Activated CD4-positive, alpha-beta T cell treated with anti-CD3 and anti-CD28 coated beads, Interleukin-2, amount 10 ng/mL, durations not matched to agents 24 days and 14 days (primary cell): ENCODE results near the gene SSTR1. TPM values are rescaled to one million over a fixed set of nuclear protein-coding genes. Genes with fewer than 3 reads are reported as not detected.

Experiments
- DNase-seq: peaks from one replicate; pipeline ENCODE4 v3.0.0; 2022
- H3K27ac Mint-ChIP-seq: one replicate; pipeline ENCODE4 v1.8.0; 2022; ENCODE audit warnings: mild to moderate bottlenecking, mixed read lengths
- H3K27me3 Mint-ChIP-seq: one replicate; pipeline ENCODE4 v1.8.0; 2022; ENCODE audit warnings: mixed read lengths
- H3K36me3 Mint-ChIP-seq: one replicate; pipeline ENCODE4 v1.8.0; 2022; ENCODE audit warnings: low read depth, mild to moderate bottlenecking, mixed read lengths
- H3K4me1 Mint-ChIP-seq: one replicate; pipeline ENCODE4 v1.8.0; 2021; ENCODE audit warnings: mixed read lengths
- H3K4me3 Mint-ChIP-seq: one replicate; pipeline ENCODE4 v1.8.0; 2022; ENCODE audit warnings: mild to moderate bottlenecking, moderate library complexity, mixed read lengths
- H3K9me3 Mint-ChIP-seq: one replicate; pipeline ENCODE4 v1.8.0; 2021; ENCODE audit warnings: mixed read lengths
- intact Hi-C: fragments of 100-400 bp; cut with micrococcal nuclease; formaldehyde crosslinking; loops from one replicate; pipeline ENCODE4 v1.15.1; 2023
- total RNA-seq: library from RNA; stranded (reverse); gene quantifications from 2 replicates; pipeline ENCODE4 v1.2.3, GENCODE V29; 2022

Gene SSTR1
- total RNA-seq, 1 donor from 2014 or later = not detected

GRCh38 chr14:38207377-38207735, 348 bp upstream of the SSTR1 start:
- intact Hi-C loops = no loop called here
- peaks cover 2% of the 10 kb centered on the region for H3K36me3 Mint-ChIP-seq

GRCh38 chr14:38208618-38209562, 1.2 kb downstream of the SSTR1 start:
- H3K27me3 Mint-ChIP-seq = peaks cover 65% of the 10 kb centered on the region
- intact Hi-C loops = no loop called here
- H3K9me3 Mint-ChIP-seq = peaks cover 3% of the 10 kb centered on the region
- no peak for DNase-seq
- peaks cover 3% of the 10 kb centered on the region for H3K4me1 Mint-ChIP-seq
- H3K4me3 Mint-ChIP-seq = no peak overlapping the region
- H3K27ac Mint-ChIP-seq = no peak overlapping the region
- peaks cover 2% of the 10 kb centered on the region for H3K36me3 Mint-ChIP-seq

More at GRCh38 chr14:38207377-38207735, 348 bp upstream of the SSTR1 start:
- DNase-seq = no peak
- H3K4me1 Mint-ChIP-seq = peaks cover 3% of the 10 kb centered on the region
- H3K9me3 Mint-ChIP-seq = peaks cover 3% of the 10 kb centered on the region
- no peak overlapping the region for H3K4me3 Mint-ChIP-seq
- no peak overlapping the region for H3K27ac Mint-ChIP-seq
- H3K27me3 Mint-ChIP-seq = peaks cover 57% of the 10 kb centered on the region

GRCh38 chr14:38209572-38210557, 2.2 kb downstream of the SSTR1 start:
- no peak overlapping the region for H3K27ac Mint-ChIP-seq
- intact Hi-C loops = loop anchor here (5.0 to 10.0 kb wide), 2 partner anchors 1553 to 1625 kb away; partner anchors contain the start of gene NKX2-8
- peaks cover 69% of the 10 kb centered on the region for H3K27me3 Mint-ChIP-seq
- H3K9me3 Mint-ChIP-seq = peaks cover 3% of the 10 kb centered on the region
- DNase-seq = no peak
- no peak overlapping the region for H3K4me3 Mint-ChIP-seq
- peaks cover 2% of the 10 kb centered on the region for H3K36me3 Mint-ChIP-seq
- peaks cover 3% of the 10 kb centered on the region for H3K4me1 Mint-ChIP-seq

- H3K27ac Mint-ChIP-seq = no peak overlapping the region
- H3K4me1 Mint-ChIP-seq = peaks cover 3% of the 10 kb centered on the region
- peaks cover 2% of the 10 kb centered on the region for H3K36me3 Mint-ChIP-seq
- no peak overlapping the region for H3K4me3 Mint-ChIP-seq
- no peak for DNase-seq
- intact Hi-C loops = loop anchor here (5.0 to 10.0 kb wide), 2 partner anchors 1553 to 1626 kb away; partner anchors contain the start of gene NKX2-8
- H3K27me3 Mint-ChIP-seq = peaks cover 67% of the 10 kb centered on the region
- H3K9me3 Mint-ChIP-seq = peaks cover 3% of the 10 kb centered on the region
Measured at GRCh38 chr14:38210587-38211216, 3.0 kb downstream of the SSTR1 start.

GRCh38 chr14:38211255-38211735, 3.6 kb downstream of the SSTR1 start:
- no peak for DNase-seq
- H3K27me3 Mint-ChIP-seq = peaks cover 66% of the 10 kb centered on the region

GRCh38 chr14:38212111-38212510, 4.4 kb downstream of the SSTR1 start:
- DNase-seq = no peak
- Mint-ChIP-seq H3K4me3 (no peak overlapping the region), H3K9me3 (peaks cover 3% of the 10 kb centered on the region), H3K36me3 (peaks cover 2% of the 10 kb centered on the region), H3K4me1 (peaks cover 3% of the 10 kb centered on the region), H3K27ac (no peak overlapping the region), H3K27me3 (peaks cover 62% of the 10 kb centered on the region)
- intact Hi-C loops = loop anchor here (5.0 to 10.0 kb wide), 2 partner anchors 1555 to 1627 kb away; partner anchors contain the start of gene NKX2-8

More at GRCh38 chr14:38211255-38211735, 3.6 kb downstream of the SSTR1 start:
- Mint-ChIP-seq H3K9me3 (peaks cover 3% of the 10 kb centered on the region), H3K4me1 (peaks cover 3% of the 10 kb centered on the region), H3K4me3 (no peak overlapping the region), H3K36me3 (peaks cover 2% of the 10 kb centered on the region), H3K27ac (no peak overlapping the region)
- intact Hi-C loops = loop anchor here (5.0 to 10.0 kb wide), 2 partner anchors 1554 to 1626 kb away; partner anchors contain the start of gene NKX2-8

GRCh38 chr14:38213001-38213400, 5.3 kb downstream of the SSTR1 start:
- intact Hi-C loops = loop anchor here (5.0 to 10.0 kb wide), 2 partner anchors 1556 to 1628 kb away; partner anchors contain the start of gene NKX2-8
- H3K27me3 Mint-ChIP-seq = peaks cover 55% of the 10 kb centered on the region
- DNase-seq = no peak
- peaks cover 2% of the 10 kb centered on the region for H3K36me3 Mint-ChIP-seq
- peaks cover 3% of the 10 kb centered on the region for H3K4me1 Mint-ChIP-seq
- peaks cover 3% of the 10 kb centered on the region for H3K9me3 Mint-ChIP-seq
- no peak overlapping the region for H3K4me3 Mint-ChIP-seq
- H3K27ac Mint-ChIP-seq = no peak overlapping the region

GRCh38 chr14:38217553-38217952, 9.8 kb downstream of the SSTR1 start:
- Mint-ChIP-seq H3K4me1 (no peaks in the 10 kb centered on the region), H3K27me3 (peaks cover 21% of the 10 kb centered on the region), H3K36me3 (no peaks in the 10 kb centered on the region), H3K9me3 (no peaks in the 10 kb centered on the region), H3K27ac (no peak overlapping the region), H3K4me3 (no peak overlapping the region)
- no peak for DNase-seq
- intact Hi-C loops = loop anchor here (10.0 kb wide), 1 partner anchor 1633 kb away; the partner anchor contains the start of gene NKX2-8

- no peak for DNase-seq
- Mint-ChIP-seq H3K9me3 (peaks cover 3% of the 10 kb centered on the region), H3K4me3 (no peak overlapping the region), H3K4me1 (no peaks in the 10 kb centered on the region), H3K27me3 (peaks cover 6% of the 10 kb centered on the region), H3K27ac (no peak overlapping the region), H3K36me3 (no peaks in the 10 kb centered on the region)
- intact Hi-C loops = no loop called here
Measured at GRCh38 chr14:38221077-38221476, 13.4 kb downstream of the SSTR1 start.

GRCh38 chr14:38224338-38224737, 16.6 kb downstream of the SSTR1 start:
- no peak overlapping the region for H3K4me3 Mint-ChIP-seq

GRCh38 chr14:38225946-38226345, 18.2 kb downstream of the SSTR1 start:
- no peak for DNase-seq
- Mint-ChIP-seq H3K36me3 (no peaks in the 10 kb centered on the region), H3K27ac (no peak overlapping the region), H3K9me3 (peaks cover 3% of the 10 kb centered on the region), H3K4me1 (no peaks in the 10 kb centered on the region), H3K27me3 (peaks cover under 1% of the 10 kb centered on the region), H3K4me3 (no peak overlapping the region)
- intact Hi-C loops = no loop called here

More at GRCh38 chr14:38224338-38224737, 16.6 kb downstream of the SSTR1 start:
- no peaks in the 10 kb centered on the region for H3K36me3 Mint-ChIP-seq
- peaks cover 3% of the 10 kb centered on the region for H3K9me3 Mint-ChIP-seq
- intact Hi-C loops = no loop called here
- no peaks in the 10 kb centered on the region for H3K27me3 Mint-ChIP-seq
- no peak overlapping the region for H3K27ac Mint-ChIP-seq
- no peak for DNase-seq
- no peaks in the 10 kb centered on the region for H3K4me1 Mint-ChIP-seq

- Mint-ChIP-seq H3K27ac (no peak overlapping the region), H3K36me3 (no peaks in the 10 kb centered on the region), H3K27me3 (peaks cover 3% of the 10 kb centered on the region), H3K9me3 (peaks cover 3% of the 10 kb centered on the region), H3K4me3 (no peak overlapping the region), H3K4me1 (no peaks in the 10 kb centered on the region)
- intact Hi-C loops = no loop called here
- no peak for DNase-seq
Measured at GRCh38 chr14:38226366-38226765, 18.7 kb downstream of the SSTR1 start.

GRCh38 chr14:38233218-38233617, 25.5 kb downstream of the SSTR1 start:
- Mint-ChIP-seq H3K27me3 (peaks cover 3% of the 10 kb centered on the region), H3K4me1 (no peaks in the 10 kb centered on the region), H3K4me3 (no peak overlapping the region), H3K9me3 (no peaks in the 10 kb centered on the region), H3K27ac (no peak overlapping the region), H3K36me3 (no peaks in the 10 kb centered on the region)
- no peak for DNase-seq
- intact Hi-C loops = no loop called here
